HepG2 (cell line): ENCODE measurements around the gene TGFBRAP1. TPM values are rescaled to one million over a fixed set of nuclear protein-coding genes. Genes with fewer than 3 reads are reported as not detected.

Experiments
- ATAC-seq: fragments of 200-7000 bp; cut with Tn5 transposase; 3 replicates; pipeline ENCODE4 v1.9.1; 2020; ENCODE audit warnings: mild to moderate bottlenecking, moderate library complexity
- BruUV-seq: library from RNA; stranded (reverse); fragments of 400-500 nt; replicated peaks from 2 replicates; lab custom pipeline; 2021; lab: Mats Ljungman, UMichigan
- CTCF ChIA-PET: fragments of 300-600 bp; formaldehyde crosslinking; extraction: SDS; loops from one replicate; lab custom pipeline; 2021; ENCODE audit warnings: low total read pairs, inconsistent platforms, low intra/inter-chr PET ratio; lab: Yijun Ruan, JAX
- POLR2A ChIA-PET: fragments of 350-600 bp; sonication (Branson Sonifier 250); formaldehyde crosslinking; loops from one replicate; lab custom pipeline; 2020; ENCODE audit warnings: antibody characterized with exemption, inconsistent platforms; lab: Yijun Ruan, JAX
- DNase-seq: peaks from one replicate; pipeline ENCODE4 v3.0.0-alpha.2; 2015; ENCODE audit warnings: low spot score
- FAIRE-seq: peaks from 3 replicates; lab custom pipeline; 2011; peaks lifted over from hg19 to GRCh38; lab: Jason Lieb, UNC
- H2AFZ ChIP-seq: one replicate; pipeline ENCODE4 v1.6.1; 2011; ENCODE audit warnings: low read length, inconsistent platforms
- H3K27ac ChIP-seq: fragments of 300-600 bp; 3 replicates; pipeline ENCODE4 v1.8.0; 2011; ENCODE audit warnings: mixed run types, mild to moderate bottlenecking, mixed read lengths, low read length, inconsistent platforms; ENCODE audit not compliant: insufficient read depth; ENCODE audit errors: extremely low read length
- H3K27me3 ChIP-seq, 2 experiments: fragments of 200-600 bp in 1 of 2; 2 replicates in 1 of 2; 3 replicates in 1 of 2; pipeline versions ENCODE4 v1.6.0 to v1.8.0; 2011; ENCODE audit warnings: low read length in 2 of 2, mild to moderate bottlenecking in 2 of 2, moderate library complexity in 2 of 2, inconsistent platforms in 1 of 2; ENCODE audit not compliant: insufficient read depth in 2 of 2, control insufficient read depth in 1 of 2
- H3K36me3 ChIP-seq, 2 experiments: fragments of 200-600 bp in 1 of 2; replicated peaks in 1 of 2; 2 replicates in 1 of 2; 3 replicates in 1 of 2; pipeline versions ENCODE4 v1.5.1 to v1.8.0; 2011; ENCODE audit warnings: low read length in 2 of 2, inconsistent platforms in 1 of 2; ENCODE audit not compliant: insufficient read depth in 2 of 2, control insufficient read depth in 1 of 2
- H3K4me1 ChIP-seq: 2 replicates; pipeline ENCODE4 v1.5.1; 2012; ENCODE audit warnings: low read length, inconsistent platforms; ENCODE audit not compliant: insufficient read depth
- H3K4me2 ChIP-seq: 2 replicates; pipeline ENCODE4 v1.6.0; 2011; ENCODE audit warnings: low read depth, low read length, inconsistent platforms
- H3K4me3 ChIP-seq, 3 experiments: fragments of 200-600 bp in 1 of 3; sonication (generic), shearing (Covaris generic) in 1 of 3; replicated peaks in 1 of 3; 2 replicates each; pipeline ENCODE4 v1.5.1; 2011 to 2016; ENCODE audit warnings: low read length in 3 of 3, inconsistent platforms in 2 of 3, low read depth in 2 of 3, mild to moderate bottlenecking in 2 of 3, control low read depth in 1 of 3, mixed read lengths in 1 of 3; ENCODE audit not compliant: insufficient read depth in 1 of 3
- H3K79me2 ChIP-seq: one replicate; pipeline ENCODE4 v1.6.1; 2011; ENCODE audit warnings: low read length, inconsistent platforms; ENCODE audit not compliant: insufficient read depth
- H3K9ac ChIP-seq: 2 replicates; pipeline ENCODE4 v1.6.0; 2011; ENCODE audit warnings: mild to moderate bottlenecking, low read depth, low read length, inconsistent platforms; ENCODE audit not compliant: insufficient read depth
- H3K9me3 ChIP-seq: 2 replicates; pipeline ENCODE4 v1.5.1; 2012; ENCODE audit warnings: mild to moderate bottlenecking, low read length
- H4K20me1 ChIP-seq: 2 replicates; pipeline ENCODE4 v1.6.0; 2011; ENCODE audit warnings: inconsistent platforms, mild to moderate bottlenecking, low read length, moderate library complexity; ENCODE audit not compliant: insufficient read depth
- CBX1 ChIP-seq: IDR thresholded peaks from one replicate; pipeline ENCODE4 v1.6.1; 2016; ENCODE audit warnings: antibody characterized with exemption, low read depth
- CHD4 ChIP-seq: fragments of 200-600 bp; sonication (generic); IDR thresholded peaks from 2 replicates; pipeline ENCODE4 v1.7.0; 2017; ENCODE audit warnings: mild to moderate bottlenecking, low read length, borderline replicate concordance
- EHMT2 ChIP-seq: fragments of 200-600 bp; sonication (generic); IDR thresholded peaks from 2 replicates; pipeline ENCODE4 v1.7.0; 2017; ENCODE audit warnings: antibody characterized with exemption, low read depth, low read length, borderline replicate concordance
- MTF2 ChIP-seq: sonication (generic); formaldehyde crosslinking; IDR thresholded peaks from 2 replicates; pipeline ENCODE4 v1.5.0; 2020; ENCODE audit warnings: missing genetic modification reagents, borderline replicate concordance
- MYC ChIP-seq: sonication (generic); formaldehyde crosslinking; IDR thresholded peaks from 2 replicates; pipeline ENCODE4 v1.9.0; 2021; ENCODE audit warnings: missing genetic modification reagents, borderline replicate concordance
- MZF1 ChIP-seq: sonication (generic); formaldehyde crosslinking; IDR thresholded peaks from 2 replicates; pipeline ENCODE4 v1.8.1; 2023; ENCODE audit warnings: mild to moderate bottlenecking, missing genetic modification reagents, borderline replicate concordance
- SATB2 ChIP-seq: sonication (generic); formaldehyde crosslinking; IDR thresholded peaks from 2 replicates; pipeline ENCODE4 v1.5.0; 2020; ENCODE audit warnings: missing genetic modification reagents
- ZKSCAN5 ChIP-seq: sonication (generic); formaldehyde crosslinking; IDR thresholded peaks from 2 replicates; pipeline ENCODE4 v1.5.1; 2020; ENCODE audit warnings: mild to moderate bottlenecking, missing genetic modification reagents
- ZNF790 ChIP-seq: sonication (generic); formaldehyde crosslinking; IDR thresholded peaks from 2 replicates; pipeline ENCODE4 v1.8.0; 2022; ENCODE audit warnings: missing genetic modification reagents, mild to moderate bottlenecking, borderline replicate concordance
- WGBS: methylation state at CpG from one replicate; pipeline ENCODE4 v1.1.6; 2017; ENCODE audit warnings: low lambda C conversion rate; 5-methylcytosine and 5-hydroxymethylcytosine counted together
- in situ Hi-C: cut with HindIII; loops from 2 replicates; pipeline ENCODE4 v1.10.0; 2017; ENCODE audit warnings: low pct_unique_long_range_greater_than_20kb; ENCODE audit not compliant: extremely low pct_ligation_motif_present
- intact Hi-C: fragments of 100-400 bp; cut with micrococcal nuclease; formaldehyde crosslinking; loops from one replicate; pipeline ENCODE4 v1.10.0; 2022; ENCODE audit not compliant: unreplicated experiment
- polyA plus RNA-seq, 8 experiments: library from polyadenylated mRNA; depleted of rRNA in 3 of 8; stranded (reverse) in 7 of 8; unstranded in 1 of 8; fragments of >200 nt; fragmentation: Illumina TruSeq in 4 of 8; extraction: Trizol in 4 of 8; gene quantifications; 2 replicates each; pipeline versions ENCODE4 v1.2.1 to v1.2.3, GENCODE V29; 2011 to 2016; ENCODE audit warnings: low read depth in 4 of 8, missing spikeins in 1 of 8, mixed read lengths in 1 of 8; ENCODE audit not compliant: insufficient read depth in 1 of 8
- total RNA-seq, 5 experiments: library from RNA; depleted of rRNA; stranded (reverse); fragments of >200 nt; fragmentation: Illumina TruSeq; extraction: Trizol; gene quantifications; 2 replicates each; pipeline ENCODE4 v1.2.3, GENCODE V29; 2016; ENCODE audit warnings: low read depth in 1 of 5
- TF ChIP-seq, protein P1 (sequence below): IDR thresholded peaks from 2 replicates; pipeline ENCODE4 v1.6.1; 2018; ENCODE audit warnings: missing genetic modification reagents, mild to moderate bottlenecking, missing compliant biosample characterization
- TF ChIP-seq, protein P2 (sequence below): IDR thresholded peaks from 2 replicates; pipeline ENCODE4 v1.6.1; 2016; ENCODE audit warnings: missing compliant biosample characterization, missing genetic modification reagents, borderline replicate concordance
- TF ChIP-seq, protein P3 (sequence below): sonication (generic); formaldehyde crosslinking; IDR thresholded peaks from 2 replicates; pipeline ENCODE4 v1.8.0; 2022; ENCODE audit warnings: missing genetic modification reagents, low read depth, mild to moderate bottlenecking, borderline replicate concordance

TGFBRAP1 gene
- total and polyA plus RNA-seq, 2 of the 13 experiments (the other 11 are each of a cell fraction or from before 2014, with no cell fraction given): 12.7 to 22.9 TPM

DNA sequence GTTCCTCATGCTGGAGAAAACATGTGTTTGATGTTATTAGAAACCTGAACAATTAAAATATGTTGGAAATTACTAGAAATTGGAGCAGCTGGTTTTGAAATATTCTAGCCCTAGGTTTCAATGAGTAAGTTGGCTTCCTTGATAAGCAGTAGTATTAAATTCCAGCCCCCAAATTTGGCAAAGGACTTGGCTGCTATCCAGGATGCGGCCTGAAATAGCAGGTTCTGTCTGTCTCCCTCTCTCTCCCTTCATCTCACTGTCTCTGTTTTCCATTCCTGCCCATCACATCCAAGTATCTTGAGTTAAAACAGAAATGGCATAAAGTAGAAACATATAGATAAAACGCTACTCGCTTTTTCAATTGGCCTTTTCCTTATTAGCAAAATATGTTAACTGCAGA, 108.9 kb downstream of the TGFBRAP1 start:
- in situ Hi-C loops: no loop called here
- H3K4me1 ChIP-seq: no peaks in the 10 kb centered on the region
- DNase-seq: no peak
- H4K20me1 ChIP-seq: no peaks in the 10 kb centered on the region
- POLR2A ChIA-PET: no interaction called here
- H3K9ac ChIP-seq: no peak overlapping the region
- intact Hi-C loops: no loop called here
- TF ChIP-seq MZF1 (CRISPR knock-in tag) (no peak), MYC (CRISPR knock-in tag) (no peak), CBX1 (no peak), SATB2 (CRISPR knock-in tag) (no peak), ZKSCAN5 (CRISPR knock-in tag) (no peak), EHMT2 (no peak), ZNF790 (CRISPR knock-in tag) (no peak), MTF2 (CRISPR knock-in tag) (no peak), CHD4 (no peak)
- TF ChIP-seq, protein P1, sequence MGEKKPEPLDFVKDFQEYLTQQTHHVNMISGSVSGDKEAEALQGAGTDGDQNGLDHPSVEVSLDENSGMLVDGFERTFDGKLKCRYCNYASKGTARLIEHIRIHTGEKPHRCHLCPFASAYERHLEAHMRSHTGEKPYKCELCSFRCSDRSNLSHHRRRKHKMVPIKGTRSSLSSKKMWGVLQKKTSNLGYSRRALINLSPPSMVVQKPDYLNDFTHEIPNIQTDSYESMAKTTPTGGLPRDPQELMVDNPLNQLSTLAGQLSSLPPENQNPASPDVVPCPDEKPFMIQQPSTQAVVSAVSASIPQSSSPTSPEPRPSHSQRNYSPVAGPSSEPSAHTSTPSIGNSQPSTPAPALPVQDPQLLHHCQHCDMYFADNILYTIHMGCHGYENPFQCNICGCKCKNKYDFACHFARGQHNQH (CRISPR knock-in tag): no peak
- TF ChIP-seq, protein P2, sequence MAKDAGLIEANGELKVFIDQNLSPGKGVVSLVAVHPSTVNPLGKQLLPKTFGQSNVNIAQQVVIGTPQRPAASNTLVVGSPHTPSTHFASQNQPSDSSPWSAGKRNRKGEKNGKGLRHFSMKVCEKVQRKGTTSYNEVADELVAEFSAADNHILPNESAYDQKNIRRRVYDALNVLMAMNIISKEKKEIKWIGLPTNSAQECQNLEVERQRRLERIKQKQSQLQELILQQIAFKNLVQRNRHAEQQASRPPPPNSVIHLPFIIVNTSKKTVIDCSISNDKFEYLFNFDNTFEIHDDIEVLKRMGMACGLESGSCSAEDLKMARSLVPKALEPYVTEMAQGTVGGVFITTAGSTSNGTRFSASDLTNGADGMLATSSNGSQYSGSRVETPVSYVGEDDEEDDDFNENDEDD (CRISPR knock-in tag): no peak
- TF ChIP-seq, protein P3, sequence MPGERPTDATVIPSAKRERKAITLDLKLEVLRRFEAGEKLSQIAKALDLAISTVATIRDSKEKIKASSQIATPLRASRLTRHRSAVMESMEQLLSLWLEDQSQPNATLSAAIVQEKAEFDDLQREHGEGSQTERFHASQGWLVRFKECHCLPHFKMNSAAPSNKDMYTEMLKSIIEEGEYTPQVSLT (CRISPR knock-in tag): no peak
- TF ChIP-seq, all 625 proteins: peak for 0
- Histone ChIP-seq H3K4me3 (no peak overlapping the region), H2AFZ (no peak overlapping the region), H3K79me2 (no peaks in the 10 kb centered on the region), H3K4me2 (no peak overlapping the region), H3K36me3 (no peaks in the 10 kb centered on the region), H3K27ac (no peak overlapping the region), H3K9me3 (no peaks in the 10 kb centered on the region), H3K27me3 (peaks cover 1 to 49% of the 10 kb centered on the region in 2 experiments; a peak in 2 of 5 replicates)
- FAIRE-seq: no peak
- BruUV-seq: no TSS peak
- no peak for ATAC-seq
- WGBS: 2% methylated on average over 3 of the region's 3 CpGs
- CTCF ChIA-PET: no interaction called here
